GM19025 (cell line): ENCODE results near the gene ZIM2.
"Not testable (repeated sequence)": the region's sequence is repeated elsewhere in the genome, so short reads cannot be mapped to it uniquely, and the experiment has no call there.

Experiments used
- ATAC-seq: cut with Tn5 transposase; IDR thresholded peaks from one replicate; pipeline ENCODE4 v1.9.1; 2021; ENCODE audit warnings: mild to moderate bottlenecking, low read depth, moderate library complexity; ENCODE audit not compliant: unreplicated experiment

ZIM2 gene

GRCh38 chr19:56840451-56841192 lies at the start of gene ZIM2, which contains the start of gene PEG3:
Gene ZIM2, minus strand, starts transcription at chr19:56840726. Its CDS starts 16,449 bp downstream, at chr19:56824277.
Gene PEG3, minus strand, starts transcription at chr19:56840726. Its CDS starts 16,071 bp downstream, at chr19:56824655.
- ATAC-seq = no peak

GRCh38 chr19:56885173-56885985 lies 44.9 kb upstream of the ZIM2 start:
- ATAC-seq = no peak

GRCh38 chr19:56884441-56884840 lies 43.9 kb upstream of the ZIM2 start:
- ATAC-seq = no peak

- no peak for ATAC-seq
These were observed 40.2 kb upstream of the ZIM2 start for GRCh38 chr19:56880592-56881190.

GRCh38 chr19:56877069-56877715 lies 36.7 kb upstream of the ZIM2 start:
- ATAC-seq = no peak

GRCh38 chr19:56875717-56876116 lies 35.2 kb upstream of the ZIM2 start:
- no peak for ATAC-seq

- ATAC-seq = no peak
These were observed 34.0 kb upstream of the ZIM2 start for GRCh38 chr19:56874530-56874929.

- no peak for ATAC-seq
These were observed 33.0 kb upstream of the ZIM2 start for GRCh38 chr19:56873493-56873892.

- no peak for ATAC-seq
These were observed 29.4 kb upstream of the ZIM2 start for GRCh38 chr19:56869886-56870285.

- ATAC-seq = no peak
These were observed 27.9 kb upstream of the ZIM2 start for GRCh38 chr19:56868446-56868845.

- ATAC-seq = no peak
These were observed 26.0 kb upstream of the ZIM2 start for GRCh38 chr19:56866538-56866937.

- no peak for ATAC-seq
These were observed 24.1 kb upstream of the ZIM2 start for GRCh38 chr19:56864443-56865125.

- no peak for ATAC-seq
These were observed 22.2 kb upstream of the ZIM2 start for GRCh38 chr19:56862741-56863140.

GRCh38 chr19:56860409-56860808 lies 19.9 kb upstream of the ZIM2 start:
- ATAC-seq = not testable (repeated sequence)

GRCh38 chr19:56858026-56858425 lies 17.5 kb upstream of the ZIM2 start:
- ATAC-seq = no peak

GRCh38 chr19:56856822-56857221 lies 16.3 kb upstream of the ZIM2 start:
- ATAC-seq = no peak

GRCh38 chr19:56852361-56852760 lies 11.8 kb upstream of the ZIM2 start:
- not testable (repeated sequence) for ATAC-seq

- no peak for ATAC-seq
These were observed 7.6 kb upstream of the ZIM2 start for GRCh38 chr19:56848166-56848565.

GRCh38 chr19:56842412-56842811 lies 1.9 kb upstream of the ZIM2 start:
- no peak for ATAC-seq

GRCh38 chr19:56841193-56841543 lies 642 bp upstream of the ZIM2 start:
- ATAC-seq = no peak
